Measurements from ENCODE around the gene CSRP3.

DNA sequence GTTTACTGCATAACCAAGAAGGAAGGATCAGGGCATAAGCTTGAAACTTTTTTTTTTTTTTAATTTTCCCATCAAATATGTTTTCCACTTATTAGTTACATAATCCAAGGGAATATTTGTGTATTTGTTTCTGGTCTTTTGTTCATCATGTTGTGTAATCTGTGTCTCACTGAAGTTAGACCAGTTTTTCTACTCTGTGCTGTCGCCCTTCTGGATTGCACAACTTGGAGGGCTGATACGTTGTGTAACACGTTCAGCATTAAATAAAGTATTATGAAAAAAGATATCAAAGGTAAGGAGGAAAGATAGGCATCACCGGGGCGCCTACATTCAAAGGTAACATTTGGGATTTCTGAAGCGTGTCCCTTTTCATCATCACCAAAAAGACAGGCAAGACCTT, 42.3 kb upstream of the CSRP3 start:
- TF ChIP-seq, protein P1, sequence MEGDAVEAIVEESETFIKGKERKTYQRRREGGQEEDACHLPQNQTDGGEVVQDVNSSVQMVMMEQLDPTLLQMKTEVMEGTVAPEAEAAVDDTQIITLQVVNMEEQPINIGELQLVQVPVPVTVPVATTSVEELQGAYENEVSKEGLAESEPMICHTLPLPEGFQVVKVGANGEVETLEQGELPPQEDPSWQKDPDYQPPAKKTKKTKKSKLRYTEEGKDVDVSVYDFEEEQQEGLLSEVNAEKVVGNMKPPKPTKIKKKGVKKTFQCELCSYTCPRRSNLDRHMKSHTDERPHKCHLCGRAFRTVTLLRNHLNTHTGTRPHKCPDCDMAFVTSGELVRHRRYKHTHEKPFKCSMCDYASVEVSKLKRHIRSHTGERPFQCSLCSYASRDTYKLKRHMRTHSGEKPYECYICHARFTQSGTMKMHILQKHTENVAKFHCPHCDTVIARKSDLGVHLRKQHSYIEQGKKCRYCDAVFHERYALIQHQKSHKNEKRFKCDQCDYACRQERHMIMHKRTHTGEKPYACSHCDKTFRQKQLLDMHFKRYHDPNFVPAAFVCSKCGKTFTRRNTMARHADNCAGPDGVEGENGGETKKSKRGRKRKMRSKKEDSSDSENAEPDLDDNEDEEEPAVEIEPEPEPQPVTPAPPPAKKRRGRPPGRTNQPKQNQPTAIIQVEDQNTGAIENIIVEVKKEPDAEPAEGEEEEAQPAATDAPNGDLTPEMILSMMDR (conservative IDR thresholded peaks at IDR 0.05): no peak
- TF ChIP-seq ZFX (IDR thresholded peaks at IDR 0.05): no peak
